ENCODE results near the gene HSD17B14.

Gene HSD17B14

DNA sequence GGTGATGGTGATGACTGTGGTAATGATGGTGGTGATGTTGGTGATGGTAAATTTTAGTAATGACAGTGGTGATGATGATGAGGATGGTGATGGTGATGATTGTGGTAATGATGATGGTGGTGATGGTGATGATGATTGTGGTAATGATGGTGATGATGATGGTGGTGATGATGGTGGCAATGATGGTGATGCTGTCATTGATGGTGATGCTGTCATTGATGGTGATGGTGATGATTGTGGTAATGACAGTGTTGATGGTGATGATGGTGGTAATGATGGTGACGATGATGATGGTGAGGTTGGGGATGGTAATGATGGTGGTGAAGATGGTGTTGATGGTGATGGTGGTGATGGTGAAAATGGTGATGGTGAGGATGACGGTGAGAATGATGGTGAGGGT lies 13.8 kb downstream of the HSD17B14 start:
- DNase-seq, result no peak

DNA sequence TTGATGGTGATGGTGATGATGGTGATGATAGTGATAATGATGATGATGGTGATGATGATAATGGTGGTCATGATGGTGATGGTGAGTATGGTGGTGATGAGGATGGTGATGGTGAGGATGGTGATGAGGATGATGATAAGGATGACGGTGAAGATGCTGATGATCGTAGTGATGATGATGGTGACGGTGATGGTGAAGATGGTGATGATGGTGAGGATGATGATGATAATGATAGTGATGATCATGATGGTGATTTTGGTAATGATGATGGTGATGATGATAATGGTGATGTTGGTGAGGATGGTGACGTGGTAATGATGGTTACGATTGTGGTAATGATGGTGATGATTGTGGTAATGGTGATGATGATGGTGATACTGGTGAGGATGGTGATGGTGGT lies 14.7 kb downstream of the HSD17B14 start:
- no peak for DNase-seq

DNA sequence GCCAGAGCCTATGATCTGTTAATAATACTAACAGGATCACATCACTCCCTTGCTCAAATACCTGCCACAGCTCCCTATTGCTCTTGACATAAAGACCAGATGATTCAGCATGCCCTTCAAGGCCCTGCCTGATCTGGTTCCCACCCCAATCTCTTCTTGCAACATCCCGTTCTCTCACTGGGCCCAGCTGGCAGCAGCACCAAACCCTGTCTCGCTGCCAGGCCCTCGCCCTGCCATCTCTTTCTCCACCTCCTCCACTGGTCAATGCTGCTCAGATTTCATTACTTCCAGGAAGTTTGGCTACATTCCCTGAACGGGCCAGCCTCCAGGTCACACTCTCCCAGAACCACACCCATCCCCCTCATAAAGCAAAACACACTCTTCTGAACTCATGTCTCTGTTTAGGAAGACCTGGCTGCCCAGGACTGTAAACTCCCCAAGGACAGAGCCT lies 16.9 kb downstream of the HSD17B14 start:
- no peak for DNase-seq

DNA sequence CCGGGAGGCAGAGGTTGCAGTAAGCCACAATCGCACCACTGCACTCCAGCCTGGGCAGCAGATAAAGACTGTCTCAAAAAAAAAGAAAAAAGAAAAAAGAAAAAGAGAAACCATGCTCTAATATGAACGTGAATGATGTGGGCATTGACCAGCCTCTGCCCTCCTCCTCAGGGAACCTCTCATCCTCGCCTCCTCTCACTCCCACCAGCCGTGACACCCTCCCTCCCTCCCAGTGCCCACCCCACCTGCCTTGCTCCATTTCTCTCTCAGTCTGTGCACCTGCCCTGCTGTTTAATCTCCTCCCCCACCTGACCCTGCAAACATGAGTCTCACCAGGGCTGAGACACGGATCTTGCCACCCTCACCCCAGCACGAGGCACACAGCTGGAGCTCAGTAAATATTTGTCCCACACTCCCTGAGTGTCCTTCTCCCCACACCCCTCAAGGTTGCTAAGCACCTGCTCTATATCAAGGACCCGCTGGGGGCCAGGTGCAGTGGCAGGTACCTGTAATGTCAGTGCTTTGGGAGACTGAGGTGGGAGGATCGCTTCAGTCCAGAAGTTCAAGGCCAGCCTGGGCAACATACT lies 18.0 kb downstream of the HSD17B14 start:
- no peak for DNase-seq

DNA sequence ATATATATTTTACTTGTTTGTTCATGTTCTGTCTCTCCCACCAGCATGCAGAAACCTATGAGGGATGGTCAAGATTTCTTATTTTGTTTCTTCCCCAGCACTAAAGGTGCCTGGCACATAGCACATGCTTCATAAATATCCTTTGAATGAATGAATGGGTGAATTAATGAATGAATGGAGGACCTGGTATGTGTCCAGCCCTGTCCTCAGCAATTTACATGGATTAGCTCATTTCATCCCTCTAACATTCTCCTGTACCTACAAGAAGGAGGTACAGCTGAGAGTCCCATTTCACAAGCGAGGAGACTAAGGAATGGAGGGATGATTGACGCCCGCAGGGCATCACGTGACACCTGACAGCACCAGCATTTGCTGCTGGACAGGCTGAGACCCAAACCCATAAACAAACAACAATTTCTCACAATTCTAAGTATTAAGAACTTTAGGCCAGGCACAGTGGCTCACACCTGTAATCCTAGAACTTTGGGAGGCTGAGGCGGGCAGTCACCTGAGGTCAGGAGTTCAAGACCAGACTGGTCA lies 18.6 kb downstream of the HSD17B14 start:
- DNase-seq, result no peak

DNA sequence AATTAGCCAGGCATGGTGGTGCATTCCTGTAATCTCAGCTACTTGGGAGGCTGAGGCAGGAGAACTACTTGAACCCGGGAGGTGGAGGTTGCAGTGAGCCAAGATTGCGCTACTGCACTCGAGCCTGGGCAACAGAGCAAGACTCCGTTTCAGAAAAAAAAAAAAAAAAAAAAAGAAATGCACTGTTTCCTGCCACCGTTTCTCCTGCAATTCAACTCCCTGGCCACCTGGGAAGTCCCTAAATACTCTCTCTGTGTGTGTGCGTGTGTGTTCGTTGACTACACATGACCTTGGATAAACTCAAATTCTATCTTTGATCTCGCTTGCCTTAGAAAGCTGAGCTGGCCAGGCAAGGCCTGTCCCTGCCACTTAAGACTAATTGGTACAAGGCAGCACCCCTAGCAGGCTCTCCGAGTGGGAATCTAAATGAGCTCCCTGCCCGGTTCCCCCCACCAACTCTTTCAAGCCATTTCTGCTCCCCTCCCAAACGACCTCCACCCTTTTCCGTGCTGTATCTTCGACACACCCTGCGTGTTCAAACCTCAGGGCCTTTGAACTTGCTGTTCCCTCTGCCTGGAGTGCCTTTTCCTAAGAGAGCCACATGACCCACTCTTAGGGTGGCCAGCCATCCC lies 20.3 kb downstream of the HSD17B14 start:
- DNase-seq, result peak; percentile 51

DNA sequence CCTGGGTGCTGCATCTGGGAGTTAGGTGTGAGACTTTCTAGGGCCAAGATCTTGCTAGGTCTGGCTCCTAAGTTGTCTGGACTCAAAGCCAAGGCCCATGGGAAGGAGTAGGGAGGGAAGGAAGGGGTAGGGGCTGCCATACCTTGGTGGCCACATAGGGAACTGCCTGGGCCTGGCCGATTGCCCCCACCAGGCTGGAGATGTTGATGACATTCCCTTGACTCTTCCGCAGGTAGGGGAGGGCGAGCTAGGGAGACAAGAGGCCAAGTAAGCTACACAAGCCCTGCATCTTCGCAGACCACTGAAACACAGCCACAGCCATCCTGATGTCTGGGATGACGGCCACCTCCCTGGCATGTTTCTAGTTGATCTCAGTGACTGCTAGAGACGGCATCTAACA lies 21.4 kb downstream of the HSD17B14 start:
- no peak for DNase-seq

DNA sequence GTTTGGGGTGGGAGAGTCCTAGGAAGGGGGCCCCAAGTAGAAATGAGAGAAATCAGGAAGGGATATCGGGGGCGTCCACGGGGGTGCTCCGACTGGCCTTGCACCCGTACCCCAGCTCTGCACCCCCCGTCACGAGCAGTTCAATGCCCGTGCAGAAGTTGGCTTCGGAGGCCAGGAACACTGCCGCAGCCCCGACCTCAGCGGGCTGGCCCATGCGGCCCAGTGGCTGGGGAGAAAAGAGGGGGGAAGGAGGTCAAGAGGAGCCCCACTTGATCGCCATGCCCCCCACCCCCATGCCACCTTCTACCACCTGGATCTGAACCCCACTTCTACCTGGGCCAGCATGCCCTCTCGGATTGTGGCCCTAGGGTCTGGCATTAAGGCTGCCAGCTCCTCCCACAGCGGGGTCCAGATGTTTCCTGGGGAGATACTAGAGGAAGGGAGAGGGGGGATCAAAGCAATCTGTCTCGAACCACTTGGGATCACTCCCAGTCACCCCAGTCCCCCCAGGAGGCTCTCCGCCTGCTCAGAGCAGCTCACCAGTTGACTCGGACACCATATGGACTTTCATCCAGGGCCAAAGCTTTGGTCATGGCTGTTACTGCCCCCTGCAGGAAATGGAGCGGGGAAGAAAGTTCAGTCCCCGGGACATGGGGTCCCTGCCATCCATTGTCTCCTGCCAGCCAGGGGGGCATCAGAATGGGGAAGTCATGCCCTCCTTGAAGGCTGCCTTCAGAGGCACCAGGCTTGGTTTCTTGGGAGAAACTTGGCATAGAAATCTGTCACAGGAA lies 23.0 kb downstream of the HSD17B14 start:
- no peak for DNase-seq

DNA sequence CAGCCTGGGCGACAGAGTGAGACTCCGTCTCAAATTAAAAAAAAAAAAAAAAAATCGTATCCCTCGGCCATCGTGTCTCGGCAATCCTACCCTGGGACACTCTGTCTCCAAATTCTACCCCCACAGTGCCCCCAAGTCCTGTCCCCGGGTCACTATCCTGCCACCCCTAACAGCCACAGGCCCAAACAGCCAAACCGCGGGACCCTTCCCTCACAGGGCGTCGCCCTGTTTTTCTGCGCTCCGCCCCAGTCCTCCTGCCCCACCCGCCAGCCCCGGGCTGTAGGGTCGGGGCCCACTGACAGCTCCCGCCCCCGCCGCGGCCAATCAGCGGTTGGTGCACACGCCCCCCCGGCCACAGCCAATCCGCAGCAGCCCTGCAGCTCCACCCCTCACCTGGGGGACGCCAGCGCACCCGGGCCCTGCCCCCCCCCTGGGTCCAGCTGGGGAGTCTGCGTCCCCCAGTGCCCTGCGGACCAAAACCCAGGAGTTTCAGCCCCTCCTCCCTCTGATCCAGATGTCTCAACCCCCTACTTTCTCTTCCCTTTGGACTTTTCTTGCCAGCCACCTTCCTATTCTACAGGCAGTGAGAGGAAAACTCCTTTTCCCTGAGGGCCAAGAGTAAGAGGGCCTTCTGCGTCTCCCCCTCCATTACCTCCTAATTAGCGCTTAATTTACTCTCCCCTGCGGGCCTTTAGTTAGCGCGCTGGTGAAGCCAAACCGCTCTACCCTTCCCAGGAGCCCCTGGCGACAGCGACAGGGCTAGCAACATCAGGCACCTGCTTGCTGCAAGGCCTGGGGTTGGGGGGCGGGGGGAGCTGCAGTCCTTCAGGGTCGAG lies 24.0 kb downstream of the HSD17B14 start:
- DNase-seq, result peak; percentile 72

DNA sequence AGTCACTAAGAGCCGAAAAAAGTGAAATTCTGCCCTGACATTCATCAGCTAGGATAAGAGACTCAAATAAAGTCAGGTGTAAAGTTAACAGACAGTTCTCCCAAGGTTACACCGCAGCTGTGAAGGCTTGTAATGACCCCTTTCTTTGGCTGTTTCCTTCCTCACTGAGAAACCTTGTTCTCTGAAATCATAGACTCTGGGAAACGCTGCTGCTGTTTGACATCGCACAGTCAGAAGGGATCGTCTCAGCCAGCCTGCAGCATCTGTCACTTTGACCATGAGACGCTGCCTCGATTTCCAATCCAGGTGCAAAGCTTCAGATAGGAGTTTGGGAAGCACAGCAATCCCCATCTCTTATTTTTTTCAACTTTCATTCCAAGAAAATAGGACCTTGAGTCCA lies 26.1 kb downstream of the HSD17B14 start:
- no peak for DNase-seq

DNA sequence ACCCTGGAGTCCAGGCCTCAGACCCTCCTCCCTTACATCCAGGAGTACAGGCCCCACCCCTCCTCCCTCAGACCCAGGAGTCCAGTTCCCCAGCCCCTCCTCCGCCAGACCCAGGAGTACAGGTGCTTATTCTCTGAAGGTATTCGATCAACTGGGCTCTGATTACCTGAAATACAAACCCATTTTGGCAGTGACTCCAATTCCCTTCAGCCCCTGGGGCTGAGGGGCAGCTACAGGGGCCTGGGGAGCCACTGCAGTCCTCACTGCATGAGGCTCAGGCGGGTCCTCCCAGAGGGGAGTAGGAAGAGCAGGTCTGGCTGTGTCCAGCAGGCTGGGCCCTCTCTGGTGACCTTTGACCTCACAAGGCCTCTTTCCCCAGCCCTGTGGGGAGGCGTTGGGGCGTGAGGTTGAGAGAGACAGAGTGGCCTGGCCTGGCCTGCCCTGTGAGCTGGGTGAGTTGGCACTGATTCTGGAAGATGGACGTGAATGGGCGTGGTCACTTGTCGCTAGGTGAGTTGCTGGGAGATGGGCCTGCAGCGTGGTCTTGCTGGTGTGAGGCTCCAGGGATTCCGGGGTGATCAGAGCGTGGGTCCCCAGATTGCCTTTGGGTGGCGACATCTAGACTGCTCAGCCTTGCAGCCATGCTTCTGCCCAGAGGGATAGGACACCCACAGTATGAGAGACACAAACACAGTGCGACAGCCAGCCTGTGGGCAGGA lies 28.5 kb downstream of the HSD17B14 start:
- DNase-seq, result no peak

DNA sequence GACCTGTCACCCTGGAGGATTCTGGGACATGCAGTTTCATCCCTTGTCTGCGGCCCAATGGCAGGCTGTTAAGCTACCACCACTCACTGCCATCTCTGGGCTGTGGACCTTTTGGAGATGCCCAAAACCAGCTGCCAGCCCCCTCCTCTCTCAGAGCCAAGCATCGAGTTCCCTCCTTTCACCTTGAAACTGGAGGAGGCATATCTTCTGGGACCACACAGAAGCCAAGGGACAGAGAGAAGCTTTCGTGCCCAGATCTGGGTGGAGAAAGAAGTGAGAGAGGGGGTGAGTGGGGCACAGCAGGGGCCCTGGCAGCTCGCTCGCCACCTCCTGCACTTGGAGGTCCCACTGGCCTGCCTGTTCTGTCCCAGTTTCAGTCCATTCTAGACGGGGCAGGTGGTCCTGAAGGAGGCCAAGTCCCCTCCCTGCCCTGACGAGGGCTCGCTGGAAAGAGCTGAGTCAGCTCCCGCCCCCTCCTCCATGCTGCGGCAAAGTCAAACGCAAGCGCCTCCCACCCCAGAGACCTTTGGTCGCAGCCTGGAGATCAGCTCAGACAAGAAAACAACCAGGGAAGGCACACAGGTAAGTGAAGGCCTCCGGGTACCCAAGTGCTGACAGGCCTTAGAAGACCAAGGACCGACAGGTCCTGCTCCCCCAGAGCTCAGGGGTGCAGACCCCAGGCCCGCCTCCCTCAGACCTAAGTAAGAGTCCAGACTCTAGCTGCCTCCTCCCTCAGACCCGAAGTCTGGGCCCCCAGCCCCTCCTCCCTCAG lies 29.3 kb downstream of the HSD17B14 start:
- peak; percentile 69 for DNase-seq

DNA sequence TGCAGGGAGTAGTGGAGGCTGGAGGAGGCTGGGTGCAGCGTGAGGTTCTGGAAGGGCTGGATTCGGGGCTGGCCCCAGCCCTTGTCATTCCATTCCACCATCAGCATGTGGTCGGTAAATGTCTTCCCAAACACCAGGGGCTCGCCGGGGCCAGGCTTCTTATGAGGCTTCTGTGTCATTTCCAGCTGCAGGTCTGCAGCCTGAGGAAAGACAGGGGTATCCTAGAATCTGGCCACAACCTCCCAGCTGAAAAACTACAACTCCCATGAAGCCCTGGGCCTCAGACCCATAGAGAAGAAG lies 29.8 kb downstream of the HSD17B14 start:
- no peak for DNase-seq

DNA sequence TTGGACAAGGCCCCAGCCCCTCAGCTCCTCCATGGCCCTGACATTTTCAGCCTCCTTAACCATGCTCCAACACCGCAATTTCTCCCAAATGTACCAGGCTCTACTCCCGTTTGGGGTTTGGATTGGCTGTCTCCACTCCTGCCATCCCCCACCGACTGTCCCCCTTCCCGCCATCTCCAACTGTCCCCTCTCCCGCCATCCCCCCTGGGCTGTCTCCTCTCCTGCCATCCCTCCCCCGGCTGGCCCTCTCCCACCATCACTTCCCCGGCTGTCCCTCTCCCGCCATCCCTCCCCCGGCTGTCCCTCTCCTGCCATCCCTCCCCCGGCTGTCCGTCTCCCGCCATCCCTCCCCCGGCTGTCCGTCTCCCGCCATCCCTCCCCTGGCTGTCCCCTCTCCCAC lies 30.8 kb downstream of the HSD17B14 start:
- DNase-seq, result no peak

DNA sequence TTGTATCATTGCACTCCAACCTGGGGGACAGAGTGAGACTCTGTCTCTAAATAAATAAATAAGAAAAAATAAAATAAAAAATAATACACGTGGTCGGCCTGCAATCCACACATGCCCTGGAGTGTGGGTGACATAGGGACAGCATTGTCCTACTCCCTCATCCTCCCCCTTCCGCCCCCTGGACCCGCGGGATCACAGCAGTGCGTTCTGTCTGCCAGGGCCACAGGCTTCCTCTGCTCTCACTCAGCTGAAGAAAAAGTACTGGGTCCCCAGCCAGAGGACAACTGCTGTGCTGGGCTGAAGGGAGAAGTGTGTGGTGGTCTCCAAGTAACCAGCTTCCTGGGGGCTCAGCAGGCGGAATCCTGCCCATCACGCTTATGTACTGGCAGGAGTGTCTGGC lies 31.8 kb downstream of the HSD17B14 start:
- no peak for DNase-seq

DNA sequence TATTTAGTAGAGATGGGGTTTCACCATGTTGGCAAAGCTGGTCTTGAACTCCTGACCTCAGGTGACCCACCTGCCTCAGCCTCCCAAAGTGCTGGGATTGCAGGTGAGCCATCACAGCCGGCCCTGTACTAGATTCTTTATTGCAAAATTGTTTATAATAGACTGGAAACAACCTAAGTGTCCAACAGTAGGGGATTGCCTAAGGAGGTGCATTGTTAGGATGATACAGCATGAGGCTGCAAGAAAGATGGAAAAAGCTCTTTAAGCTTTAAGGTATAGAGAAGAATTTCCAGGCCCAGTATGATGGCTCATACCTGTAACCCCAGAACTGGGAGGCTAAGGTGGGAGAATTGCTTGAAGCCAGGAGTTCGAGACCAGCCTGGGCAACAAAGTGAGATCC lies 33.7 kb downstream of the HSD17B14 start:
- DNase-seq, result no peak

DNA sequence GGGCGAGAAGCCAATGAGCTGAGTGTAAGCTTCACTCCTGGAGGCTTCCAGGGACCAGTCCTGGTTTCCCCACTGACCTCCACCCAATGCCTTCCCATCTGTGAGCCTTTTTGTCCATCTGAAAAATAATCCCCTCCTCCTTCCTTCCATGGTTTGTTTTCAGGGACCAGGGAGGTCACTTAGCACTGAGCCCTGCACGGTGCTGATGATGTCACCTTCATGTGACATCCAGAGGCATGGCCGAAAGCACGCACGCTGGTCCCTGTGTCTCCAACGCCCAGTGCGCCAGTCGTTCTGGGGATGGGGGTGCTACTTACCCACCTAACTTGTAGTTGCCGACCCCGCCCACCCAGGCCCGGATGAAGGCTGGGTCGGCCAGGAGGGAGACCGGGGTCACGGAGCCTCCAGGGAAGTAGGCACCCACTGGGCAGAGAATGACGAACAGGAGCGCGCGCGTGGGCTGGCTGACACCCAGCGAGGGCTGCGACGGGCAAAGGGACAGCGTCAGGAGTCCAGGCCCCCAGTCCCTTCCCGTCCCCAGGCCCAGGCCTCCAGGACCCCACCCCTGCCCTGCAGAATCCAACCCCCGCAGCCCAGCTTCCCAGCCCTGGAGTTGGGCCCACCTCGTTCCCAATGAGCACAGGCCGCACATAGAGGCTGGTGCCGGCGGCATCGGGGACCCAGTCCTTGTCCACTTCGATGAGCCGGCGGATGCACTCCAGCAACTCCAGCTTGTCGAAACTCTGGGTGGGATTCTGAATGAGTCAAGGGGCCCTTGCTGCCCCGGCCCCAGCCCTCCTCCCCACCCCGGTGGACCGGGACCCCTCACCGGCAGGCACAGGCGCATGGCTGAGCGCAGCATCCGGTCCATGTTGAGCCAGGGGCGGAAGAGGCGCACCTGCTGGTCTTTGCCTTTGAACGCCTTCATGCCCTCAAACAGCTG lies 36.7 kb downstream of the HSD17B14 start:
- DNase-seq, result no peak

DNA sequence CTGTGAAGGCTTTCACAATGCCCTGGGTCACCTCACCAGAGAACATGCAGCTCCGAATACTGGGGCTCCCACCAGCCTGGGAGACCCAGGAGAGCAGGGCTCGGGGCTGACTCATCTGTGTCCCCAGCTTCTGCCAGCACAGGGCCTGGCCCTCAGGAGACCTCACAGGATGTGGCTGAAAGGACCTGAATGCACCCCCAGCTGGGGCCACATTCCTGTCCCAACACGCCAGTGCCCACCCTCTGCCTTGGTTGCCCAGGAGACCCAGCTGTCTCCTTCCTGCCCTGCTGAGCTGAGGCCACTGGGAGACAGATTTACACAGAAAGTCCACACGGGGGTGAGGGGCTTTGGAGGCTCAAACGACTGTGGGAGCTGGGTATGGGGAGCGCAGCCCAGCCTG lies 37.4 kb downstream of the HSD17B14 start:
- DNase-seq, result no peak

DNA sequence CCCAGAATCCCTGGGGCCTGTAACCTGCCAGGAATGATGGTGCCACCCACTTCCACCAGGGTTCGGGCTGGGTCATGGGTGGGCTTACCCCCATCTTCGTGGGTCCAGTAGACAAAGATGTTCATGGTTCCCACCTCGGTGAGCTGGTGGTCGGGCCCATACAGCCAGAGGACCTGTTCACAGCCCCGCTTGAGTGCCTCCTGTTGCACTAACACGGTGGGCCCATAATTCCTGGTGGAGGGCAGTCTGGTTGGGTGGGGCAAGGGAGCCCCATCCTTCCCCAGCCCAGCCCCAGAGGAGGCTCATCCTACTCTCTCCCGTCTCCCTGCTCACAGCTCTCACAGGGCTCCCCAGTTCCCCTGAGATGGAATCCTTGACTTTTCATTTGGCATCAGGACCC lies 39.2 kb downstream of the HSD17B14 start:
- no peak for DNase-seq

DNA sequence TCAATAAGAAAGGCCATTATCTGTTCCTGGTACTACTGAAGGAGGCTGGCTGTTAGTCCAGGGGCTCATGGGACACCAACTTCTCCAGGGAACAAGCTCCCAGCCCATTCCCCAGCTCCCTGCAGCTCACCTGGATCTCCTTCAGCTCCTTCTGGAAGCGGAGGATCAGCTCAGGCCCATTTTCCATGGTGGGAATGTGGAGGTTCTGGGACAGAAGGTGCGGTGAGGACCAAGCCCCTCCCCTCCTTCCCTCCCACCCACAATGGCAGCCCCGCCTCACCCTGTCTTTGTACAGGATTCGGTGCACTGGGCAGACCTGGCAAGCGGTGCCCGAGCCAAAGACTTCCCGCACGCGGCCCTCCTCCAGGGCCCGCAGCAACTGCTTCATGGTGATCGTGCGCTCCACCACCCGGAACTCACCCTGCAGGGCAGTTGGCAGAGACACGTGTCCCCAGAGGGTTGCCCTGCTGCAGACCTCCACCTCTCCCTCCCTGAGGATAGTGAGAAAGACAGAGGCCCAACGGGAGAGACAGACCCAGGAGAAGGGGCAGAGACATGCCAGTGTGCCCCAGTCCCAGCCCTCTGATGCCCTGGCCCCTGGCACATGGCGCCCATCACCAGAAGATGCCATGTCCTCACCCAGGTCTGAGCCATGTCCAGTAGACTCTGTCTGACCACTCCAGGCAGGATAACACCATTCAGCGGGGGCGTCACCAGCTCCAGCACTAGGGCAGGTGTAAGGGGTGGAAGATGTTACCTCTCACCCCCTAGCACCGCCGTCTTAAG lies 39.8 kb downstream of the HSD17B14 start:
- no peak for DNase-seq
